Neural cell (in vitro differentiated cells): ENCODE measurements around the gene NRG3. TPM values are rescaled to one million over a fixed set of nuclear protein-coding genes. Genes with fewer than 3 reads are reported as not detected.

ENCODE experiments used
- H2AFZ ChIP-seq: fragments of 200-600, 300-800 bp; sonication (generic), shearing (Covaris generic); 2 replicates; pipeline ENCODE4 v1.6.0; 2014; ENCODE audit warnings: low read depth, mild to moderate bottlenecking, antibody characterized with exemption, low read length, moderate library complexity
- H3F3A ChIP-seq: fragments of 200-600 bp; shearing (Covaris generic); 2 replicates; pipeline ENCODE4 v1.6.1; 2016; ENCODE audit warnings: mild to moderate bottlenecking, moderate library complexity, mixed read lengths, antibody characterized with exemption, low read length; ENCODE audit not compliant: insufficient read depth, poor library complexity, severe bottlenecking
- H3K27ac ChIP-seq: fragments of 200-600, 300-800 bp; sonication (generic), shearing (Covaris generic); 2 replicates; pipeline ENCODE4 v1.5.1; 2014; ENCODE audit warnings: mild to moderate bottlenecking, low read length, moderate library complexity
- H3K27me3 ChIP-seq: fragments of 300-800, 200-600 bp; sonication (generic), shearing (Covaris generic); 2 replicates; pipeline ENCODE4 v1.6.0; 2014; ENCODE audit warnings: mild to moderate bottlenecking, low read depth, low read length, moderate library complexity; ENCODE audit not compliant: insufficient read depth
- H3K36me3 ChIP-seq: fragments of 300-800, 200-600 bp; sonication (generic), shearing (Covaris generic); 2 replicates; pipeline ENCODE4 v1.5.1; 2014; ENCODE audit warnings: mild to moderate bottlenecking, antibody characterized with exemption, low read length, moderate library complexity; ENCODE audit not compliant: insufficient read depth
- H3K4me2 ChIP-seq: fragments of 300-800, 200-600 bp; sonication (generic), shearing (Covaris generic); 2 replicates; pipeline ENCODE4 v1.6.0; 2014; ENCODE audit warnings: mild to moderate bottlenecking, low read length
- H3K4me3 ChIP-seq: fragments of 300-800, 200-600 bp; sonication (generic), shearing (Covaris generic); 2 replicates; pipeline ENCODE4 v1.5.1; 2014; ENCODE audit warnings: mild to moderate bottlenecking, low read length, moderate library complexity
- H3K79me2 ChIP-seq: fragments of 200-600 bp; shearing (Covaris generic); replicated peaks from 2 replicates; pipeline ENCODE4 v1.6.0; 2014; ENCODE audit warnings: mild to moderate bottlenecking, low read length, moderate library complexity; ENCODE audit not compliant: insufficient read depth
- H3K9ac ChIP-seq: fragments of 300-800, 200-600 bp; sonication (generic), shearing (Covaris generic); 2 replicates; pipeline ENCODE4 v1.6.1; 2016; ENCODE audit warnings: mild to moderate bottlenecking, low read length, mixed read lengths
- H3K9me2 ChIP-seq: fragments of 200-600 bp; shearing (Covaris generic); 2 replicates; pipeline ENCODE4 v1.6.1; 2016; ENCODE audit warnings: mild to moderate bottlenecking, low read length, mixed read lengths; ENCODE audit not compliant: insufficient read depth
- H3K9me3 ChIP-seq: fragments of 200-600, 300-800 bp; sonication (generic), shearing (Covaris generic); 2 replicates; pipeline ENCODE4 v1.6.1; 2016; ENCODE audit warnings: mild to moderate bottlenecking, mixed run types, low read length, moderate library complexity, mixed read lengths
- H4K20me1 ChIP-seq: fragments of 200-600 bp; shearing (Covaris generic); 2 replicates; pipeline ENCODE4 v1.6.1; 2016; ENCODE audit warnings: mild to moderate bottlenecking, mixed run types; ENCODE audit not compliant: insufficient read depth
- CTCF ChIP-seq: fragments of 450-650 bp; IDR thresholded peaks from 2 replicates; pipeline ENCODE4 v1.5.1; 2014; ENCODE audit warnings: antibody characterized with exemption, mild to moderate bottlenecking, moderate library complexity; ENCODE audit not compliant: poor library complexity, severe bottlenecking
- EP300 ChIP-seq: fragments of 450-650 bp; conservative IDR thresholded peaks from 2 replicates; pipeline ENCODE4 v1.6.1; 2014; ENCODE audit warnings: antibody characterized with exemption, mild to moderate bottlenecking, moderate library complexity; ENCODE audit not compliant: poor library complexity, severe bottlenecking
- EZH2 ChIP-seq: fragments of 200-600, 300-800 bp; shearing (Covaris generic), sonication (generic); IDR thresholded peaks from 2 replicates; pipeline ENCODE4 v1.6.1; 2014; ENCODE audit warnings: antibody characterized with exemption, low read length, borderline replicate concordance, mild to moderate bottlenecking; ENCODE audit not compliant: insufficient read depth, poor library complexity, severe bottlenecking
- MXI1 ChIP-seq: fragments of 450-650 bp; conservative IDR thresholded peaks from 2 replicates; pipeline ENCODE4 v1.6.1; 2014; ENCODE audit warnings: antibody characterized with exemption, mild to moderate bottlenecking; ENCODE audit not compliant: poor library complexity, severe bottlenecking
- POLR2AphosphoS5 ChIP-seq: IDR thresholded peaks from 2 replicates; pipeline ENCODE4 v1.6.1; 2012
- RAD21 ChIP-seq: fragments of 450-650 bp; conservative IDR thresholded peaks from 2 replicates; pipeline ENCODE4 v1.6.1; 2014; ENCODE audit warnings: antibody characterized with exemption, mild to moderate bottlenecking, moderate library complexity
- REST ChIP-seq: IDR thresholded peaks from 2 replicates; pipeline ENCODE4 v1.6.1; 2012; ENCODE audit warnings: borderline replicate concordance
- SMC3 ChIP-seq: fragments of 450-650 bp; conservative IDR thresholded peaks from 2 replicates; pipeline ENCODE4 v1.6.1; 2014; ENCODE audit warnings: antibody characterized with exemption, mild to moderate bottlenecking, moderate library complexity; ENCODE audit not compliant: poor library complexity
- TAF1 ChIP-seq: IDR thresholded peaks from 2 replicates; pipeline ENCODE4 v1.6.1; 2012; ENCODE audit warnings: low read depth
- polyA plus RNA-seq: library from polyadenylated mRNA; depleted of rRNA; stranded (reverse); fragments of >200 nt; gene quantifications from 2 replicates; pipeline ENCODE4 v1.2.3, GENCODE V29; 2014

Gene NRG3
- polyA plus RNA-seq, 1 donor from 2014 or later: 14.0 TPM

DNA sequence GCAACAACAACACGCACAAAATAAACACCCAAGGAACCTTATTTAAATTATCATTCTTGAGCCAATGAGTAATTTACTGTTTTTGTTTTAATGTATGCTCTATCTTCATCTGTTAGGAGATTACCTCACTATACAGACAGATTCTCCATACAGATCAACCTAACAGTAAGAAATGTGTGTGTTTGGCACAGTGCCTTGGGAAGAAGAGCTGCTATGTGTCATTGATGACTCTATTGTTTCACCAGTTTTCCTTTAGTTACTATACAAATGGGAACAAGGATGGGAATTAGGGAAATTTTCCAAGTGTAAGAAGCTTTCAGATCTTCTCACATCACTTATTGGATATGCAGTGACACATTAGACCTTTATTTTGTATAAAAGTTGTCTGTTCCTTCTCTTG, 640.3 kb downstream of the NRG3 start (continued):
- no peak for TF ChIP-seq CTCF
- no peak for TF ChIP-seq SMC3
- TF ChIP-seq TAF1: no peak

DNA sequence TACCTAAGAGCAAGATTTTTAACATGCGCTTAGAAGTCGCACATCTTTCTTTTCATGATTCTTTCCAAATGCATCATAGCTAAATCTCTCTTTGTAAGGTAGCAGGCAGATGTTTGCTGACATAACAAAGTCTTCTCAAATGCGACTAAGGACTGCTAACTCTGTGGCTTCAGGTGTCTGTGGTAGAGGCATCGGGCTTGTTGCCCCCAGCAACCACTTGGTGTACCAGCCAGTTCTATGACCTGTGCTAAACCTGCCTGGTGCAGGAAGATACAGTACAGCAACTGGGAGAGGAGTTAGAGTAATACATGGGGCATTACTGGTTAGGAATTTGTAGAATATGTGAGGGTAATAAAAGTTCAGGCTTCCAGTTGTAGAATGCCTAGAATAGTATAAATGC, 654.1 kb downstream of the NRG3 start:
- Histone ChIP-seq H3K9me2 (no peaks in the 10 kb centered on the region), H4K20me1 (no peaks in the 10 kb centered on the region), H3K9ac (no peak overlapping the region), H3K27me3 (no peaks in the 10 kb centered on the region), H3K4me3 (no peak overlapping the region), H3K36me3 (no peaks in the 10 kb centered on the region), H3K79me2 (no peaks in the 10 kb centered on the region), H2AFZ (no peak overlapping the region), H3K4me2 (no peak overlapping the region), H3K9me3 (no peaks in the 10 kb centered on the region), H3F3A (no peaks in the 10 kb centered on the region), H3K27ac (no peak overlapping the region)
- TF ChIP-seq TAF1 (no peak), REST (no peak), CTCF (no peak), SMC3 (no peak), POLR2AphosphoS5 (no peak), EP300 (no peak), MXI1 (no peak), EZH2 (no peak)

GRCh38 chr10:82535457-82535856, 660.5 kb downstream of the NRG3 start:
- no peaks in the 10 kb centered on the region for H3K27me3 ChIP-seq
- H3K4me2 ChIP-seq: no peak overlapping the region
- H3K36me3 ChIP-seq: no peaks in the 10 kb centered on the region
- H3F3A ChIP-seq: no peaks in the 10 kb centered on the region
- H4K20me1 ChIP-seq: no peaks in the 10 kb centered on the region
- no peak overlapping the region for H3K4me3 ChIP-seq
- H3K9me2 ChIP-seq: no peaks in the 10 kb centered on the region
- H2AFZ ChIP-seq: no peak overlapping the region
- TF ChIP-seq TAF1 (no peak), EZH2 (no peak), RAD21 (no peak), SMC3 (no peak), MXI1 (no peak), POLR2AphosphoS5 (no peak), REST (no peak), CTCF (no peak), EP300 (no peak)
- no peak overlapping the region for H3K9ac ChIP-seq
- H3K79me2 ChIP-seq: no peaks in the 10 kb centered on the region
- no peaks in the 10 kb centered on the region for H3K9me3 ChIP-seq
- H3K27ac ChIP-seq: no peak overlapping the region
